OCI-LY1 (cell line): ENCODE measurements around the gene SRPRB.

Source experiments
- CTCF ChIP-seq: fragments of 200-600 bp; sonication (generic), shearing (Covaris generic); IDR thresholded peaks from 2 replicates; pipeline ENCODE4 v1.5.1; 2017; ENCODE audit warnings: mild to moderate bottlenecking, antibody characterized with exemption, low read length, moderate library complexity, mixed read lengths
- EZH2 ChIP-seq: fragments of 200-600 bp; sonication (generic), shearing (Covaris generic); IDR thresholded peaks from 2 replicates; pipeline ENCODE4 v1.8.0; 2017; ENCODE audit warnings: borderline replicate concordance, mixed run types, mild to moderate bottlenecking, antibody characterized with exemption, low read length, moderate library complexity, mixed read lengths

- TF ChIP-seq CTCF = no peak
- no peak for TF ChIP-seq EZH2
Observed at GRCh38 chr3:133866141-133866540, 60.5 kb downstream of the SRPRB start.
